Mesenteric fat pad (tissue), 1 donor: Measurements from ENCODE around the gene SLC4A2. TPM values are rescaled to one million over a fixed set of nuclear protein-coding genes. Genes with fewer than 3 reads are reported as not detected.

ENCODE experiments used
- DNase-seq: peaks from one replicate; pipeline ENCODE4 v3.0.0-alpha.2; 2020; ENCODE audit warnings: low spot score
- total RNA-seq: library from RNA; stranded (reverse); fragmentation: NEBNext Ultra II Directional; extraction: Animal tissue kit (Norgen Biotek cat#: 25700); gene quantifications from one replicate; pipeline ENCODE4 v1.2.1, GENCODE V29; 2021
- donor health status: DM: yes; HTN: yes; CAD: no.

The SLC4A2 gene
- total RNA-seq, 1 donor from 2014 or later, result 130 TPM

GRCh38 chr7:151062399-151063211 lies 3.2 kb downstream of the SLC4A2 start:
- no peak for DNase-seq

- DNase-seq, result no peak
These were observed 3.8 kb downstream of the SLC4A2 start for GRCh38 chr7:151063212-151063561.

GRCh38 chr7:151064454-151064853 lies 5.1 kb downstream of the SLC4A2 start:
- DNase-seq, result no peak

- no peak for DNase-seq
These were observed 5.6 kb downstream of the SLC4A2 start for GRCh38 chr7:151064993-151065392.

GRCh38 chr7:151065516-151065915 lies 6.1 kb downstream of the SLC4A2 start:
- DNase-seq, result no peak

- DNase-seq, result no peak
These were observed 7.0 kb downstream of the SLC4A2 start for GRCh38 chr7:151066273-151066974.

- no peak for DNase-seq
These were observed 8.8 kb downstream of the SLC4A2 start for GRCh38 chr7:151068069-151068773.

- no peak for DNase-seq
These were observed 10.6 kb downstream of the SLC4A2 start for GRCh38 chr7:151069841-151070573.

GRCh38 chr7:151070574-151070960 lies 11.2 kb downstream of the SLC4A2 start:
- no peak for DNase-seq

GRCh38 chr7:151071032-151071866 lies 11.9 kb downstream of the SLC4A2 start:
- no peak for DNase-seq

GRCh38 chr7:151073990-151074389 lies 14.6 kb downstream of the SLC4A2 start:
- DNase-seq, result no peak

- no peak for DNase-seq
These were observed 15.7 kb downstream of the SLC4A2 start for GRCh38 chr7:151074817-151075661.

GRCh38 chr7:151075662-151075971 lies 16.2 kb downstream of the SLC4A2 start:
- no peak for DNase-seq

- no peak for DNase-seq
These were observed 16.6 kb downstream of the SLC4A2 start for GRCh38 chr7:151075978-151076426.

- no peak for DNase-seq
These were observed 17.7 kb downstream of the SLC4A2 start for GRCh38 chr7:151076863-151077704.

- DNase-seq, result no peak
These were observed 18.4 kb downstream of the SLC4A2 start for GRCh38 chr7:151077705-151078232.

GRCh38 chr7:151078233-151079040 lies 19.0 kb downstream of the SLC4A2 start:
- DNase-seq, result no peak
